ENCODE results near the gene AGXT2.

- TF ChIP-seq POLR2AphosphoS5 (IDR thresholded peaks at IDR 0.05; ENCODE audit: low read depth, low read length), result no peak
- no peak for TF ChIP-seq CTCF (IDR thresholded peaks at IDR 0.05 in 2 of 3, conservative IDR thresholded peaks at IDR 0.05 in 1 of 3; ENCODE audit: borderline replicate concordance in 1 of 3, insufficient read depth in 1 of 3, low read depth in 2 of 3, low read length in 2 of 3)
- TF ChIP-seq SRF (IDR thresholded peaks at IDR 0.05; ENCODE audit: low read depth), result no peak
- TF ChIP-seq EZH2 (IDR thresholded peaks at IDR 0.05), result no peak
- TF ChIP-seq POLR2A (IDR thresholded peaks at IDR 0.05; ENCODE audit: borderline replicate concordance, extremely low read depth, insufficient read depth, insufficient read length), result no peak
- no peak for TF ChIP-seq ZFX (IDR thresholded peaks at IDR 0.05)
- TF ChIP-seq MAX (IDR thresholded peaks at IDR 0.05), result no peak
These were observed 3.1 kb downstream of the AGXT2 start for GRCh38 chr5:35044649-35045048.

All from HCT116 (cell line).